K562 (cell line): Measurements from ENCODE around the gene RFNG. TPM values are rescaled to one million over a fixed set of nuclear protein-coding genes. Genes with fewer than 3 reads are reported as not detected.
A peak's percentile ranks its signal among the peaks of the same experiment; 100 is the strongest.

Experiments
- ATAC-seq: fragments of 200-7000 bp; cut with Tn5 transposase; 3 replicates; pipeline ENCODE4 v1.9.1; 2020; ENCODE audit warnings: moderate library complexity
- BruUV-seq: library from RNA; stranded (reverse); fragments of 400-500 nt; replicated peaks from 2 replicates; lab custom pipeline; 2021; lab: Mats Ljungman, UMichigan
- CTCF ChIA-PET: fragments of 300-600 bp; formaldehyde crosslinking; extraction: SDS; loops from one replicate; lab custom pipeline; 2021; ENCODE audit warnings: low intra/inter-chr PET ratio; lab: Yijun Ruan, JAX
- POLR2A ChIA-PET: fragments of 300-600, 350-650 bp; sonication (Branson Sonifier 250); formaldehyde crosslinking; extraction: SDS; loops from one replicate; lab custom pipeline; 2021; ENCODE audit warnings: antibody characterized with exemption, inconsistent platforms; lab: Yijun Ruan, JAX
- DNase-seq, 4 experiments: peaks; one replicate each; pipeline versions ENCODE4 v3.0.0 to v3.0.0-alpha.2; 2011 to 2018; ENCODE audit warnings: low spot score in 3 of 4, mixed read lengths in 3 of 4; ENCODE audit errors: extremely low read depth in 1 of 4
- FAIRE-seq: peaks from 2 replicates; lab custom pipeline; 2011; peaks lifted over from hg19 to GRCh38; lab: Jason Lieb, UNC
- H2AFZ ChIP-seq: 2 replicates; pipeline ENCODE4 v1.6.0; 2011; ENCODE audit warnings: low read depth, low read length, control low read depth, inconsistent platforms
- H3K27ac ChIP-seq: fragments of 200-600 bp; 3 replicates; pipeline ENCODE4 v1.8.0; 2011; ENCODE audit warnings: low read depth, mild to moderate bottlenecking, control low read depth, inconsistent platforms, low read length, moderate library complexity, mixed read lengths; ENCODE audit errors: extremely low read depth
- H3K27me3 ChIP-seq, 2 experiments: fragments of 300-600 bp in 1 of 2; 2 replicates in 1 of 2; 3 replicates in 1 of 2; pipeline versions ENCODE4 v1.6.0 to v1.8.0; 2011; ENCODE audit warnings: inconsistent platforms in 2 of 2, low read length in 2 of 2, mild to moderate bottlenecking in 1 of 2, mixed read lengths in 1 of 2, moderate library complexity in 1 of 2; ENCODE audit not compliant: control insufficient read depth in 2 of 2, insufficient read depth in 2 of 2
- H3K36me3 ChIP-seq: fragments of 300-600 bp; 3 replicates; pipeline ENCODE4 v1.8.0; 2011; ENCODE audit warnings: mild to moderate bottlenecking, low read length, inconsistent platforms; ENCODE audit not compliant: control insufficient read depth, insufficient read depth
- H3K4me1 ChIP-seq, 2 experiments: fragments of 200-600 bp in 1 of 2; replicated peaks in 1 of 2; 2 replicates in 1 of 2; 3 replicates in 1 of 2; pipeline versions ENCODE4 v1.5.1 to v1.8.0; 2011; ENCODE audit warnings: inconsistent platforms in 2 of 2, low read length in 2 of 2, mild to moderate bottlenecking in 1 of 2, mixed read lengths in 1 of 2, moderate library complexity in 1 of 2; ENCODE audit not compliant: control insufficient read depth in 2 of 2, insufficient read depth in 2 of 2
- H3K4me2 ChIP-seq: 2 replicates; pipeline ENCODE4 v1.6.1; 2011; ENCODE audit warnings: low read length, control low read depth, inconsistent platforms, mixed read lengths; ENCODE audit not compliant: insufficient read depth
- H3K4me3 ChIP-seq: fragments of 200-600 bp; sonication (generic), shearing (Covaris generic); 2 replicates; pipeline ENCODE4 v1.5.1; 2016; ENCODE audit warnings: control low read depth, inconsistent platforms
- H3K79me2 ChIP-seq: fragments of 200-600 bp; 3 replicates; pipeline ENCODE4 v1.8.0; 2011; ENCODE audit warnings: low read length, inconsistent platforms; ENCODE audit not compliant: control insufficient read depth, insufficient read depth
- H3K9ac ChIP-seq, 2 experiments: 2 replicates each; pipeline versions ENCODE4 v1.6.0 to v1.6.1; 2011; ENCODE audit warnings: low read depth in 2 of 2, low read length in 2 of 2, control low read depth in 1 of 2, inconsistent platforms in 1 of 2, mild to moderate bottlenecking in 1 of 2, mixed read lengths in 1 of 2; ENCODE audit not compliant: insufficient read depth in 1 of 2
- H3K9me1 ChIP-seq: one replicate; pipeline ENCODE4 v1.6.0; 2011; ENCODE audit warnings: inconsistent platforms, mild to moderate bottlenecking, low read length, moderate library complexity; ENCODE audit not compliant: control insufficient read depth, insufficient read depth
- H3K9me3 ChIP-seq: replicated peaks from 2 replicates; pipeline ENCODE4 v1.5.1; 2011; ENCODE audit warnings: low read depth, low read length, inconsistent platforms; ENCODE audit not compliant: control insufficient read depth, insufficient read depth
- H4K20me1 ChIP-seq: replicated peaks from 2 replicates; pipeline ENCODE4 v1.6.1; 2011; ENCODE audit warnings: low read length, inconsistent platforms, mixed read lengths; ENCODE audit not compliant: control insufficient read depth, insufficient read depth
- CBX2 ChIP-seq: fragments of 200-600 bp; sonication (generic); IDR thresholded peaks from one replicate; pipeline ENCODE4 v1.6.1; 2012; ENCODE audit warnings: mild to moderate bottlenecking, low read length, inconsistent platforms; ENCODE audit not compliant: insufficient read depth, poor library complexity, severe bottlenecking
- ELK1 ChIP-seq: sonication (generic); formaldehyde crosslinking; IDR thresholded peaks from 2 replicates; pipeline ENCODE4 v1.8.1; 2022; ENCODE audit warnings: missing genetic modification reagents
- HDAC8 ChIP-seq: fragments of 450-650 bp; IDR thresholded peaks from 2 replicates; pipeline ENCODE4 v1.6.1; 2016; ENCODE audit warnings: mild to moderate bottlenecking, missing genetic modification characterization, moderate library complexity, missing compliant biosample characterization
- JUN ChIP-seq, 2 experiments: sonication (generic) in 1 of 2; formaldehyde crosslinking in 1 of 2; IDR thresholded peaks; 2 replicates each; pipeline versions ENCODE4 v1.6.1 to v1.8.0; 2012 to 2022; ENCODE audit warnings: borderline replicate concordance in 2 of 2, mild to moderate bottlenecking in 2 of 2, improper control_type of control experiment in 1 of 2, low read depth in 1 of 2, low read length in 1 of 2, missing genetic modification reagents in 1 of 2
- NCOA1 ChIP-seq: fragments of 450-650 bp; IDR thresholded peaks from 2 replicates; pipeline ENCODE4 v1.6.1; 2016; ENCODE audit warnings: low read depth
- NFATC3 ChIP-seq: fragments of 450-650 bp; IDR thresholded peaks from 2 replicates; pipeline ENCODE4 v1.6.1; 2017; ENCODE audit warnings: mild to moderate bottlenecking
- SP2 ChIP-seq: IDR thresholded peaks from 2 replicates; pipeline ENCODE4 v1.6.1; 2011; ENCODE audit warnings: mild to moderate bottlenecking, low read depth, low read length, moderate library complexity; ENCODE audit not compliant: poor library complexity, severe bottlenecking; ENCODE audit errors: extremely low read depth
- SRF ChIP-seq, 2 experiments: fragments of 250-450, 450-650 bp in 1 of 2; sonication (Bioruptor Pico) in 1 of 2; sonication (generic) in 1 of 2; formaldehyde crosslinking; IDR thresholded peaks; 2 replicates each; pipeline versions ENCODE4 v1.5.0 to v1.5.1; 2020 to 2022; ENCODE audit warnings: mild to moderate bottlenecking in 1 of 2, missing genetic modification reagents in 1 of 2
- TRIM25 ChIP-seq: fragments of 450-650 bp; IDR thresholded peaks from 2 replicates; pipeline ENCODE4 v1.7.0; 2016; ENCODE audit warnings: borderline replicate concordance
- ZNF239 ChIP-seq: fragments of 250-450 bp; sonication (Bioruptor Pico); IDR thresholded peaks from 2 replicates; pipeline ENCODE4 v1.4.0; 2020; ENCODE audit warnings: mild to moderate bottlenecking
- WGBS: fragments of 100-300 bp; shearing (Covaris generic); methylation state at CpG from one replicate; pipeline ENCODE4 v1.1.6; 2016; ENCODE audit warnings: low coverage, mixed read lengths; ENCODE audit not compliant: insufficient coverage; ENCODE audit errors: missing lambda C conversion rate; 5-methylcytosine and 5-hydroxymethylcytosine counted together
- in situ Hi-C: fragments of 300-500 bp; cut with MboI; formaldehyde crosslinking; loops from 4 replicates; pipeline ENCODE4 v1.15.0; 2018; ENCODE audit warnings: inconsistent platforms, mixed read lengths
- intact Hi-C: fragments of 100-400 bp; cut with micrococcal nuclease; formaldehyde crosslinking; loops from 2 replicates; pipeline ENCODE4 v1.14.2; 2022
- polyA plus RNA-seq, 8 experiments: library from polyadenylated mRNA; depleted of rRNA in 4 of 8; stranded (reverse) in 5 of 8; unstranded in 3 of 8; fragments of >200 nt; fragmentation: Nextera tagmentation in 2 of 8; fragmentation: Illumina TruSeq in 1 of 8; extraction: Ambion mirVana in 2 of 8; extraction: Trizol in 1 of 8; gene quantifications; 2 replicates each; pipeline versions ENCODE4 v1.2.1 to v1.2.3, GENCODE V29; 2011 to 2014; ENCODE audit warnings: inconsistent platforms in 1 of 8, missing spikeins in 1 of 8
- total RNA-seq, 7 experiments: library from RNA; depleted of rRNA in 6 of 7; stranded (reverse); fragments of >200 nt in 6 of 7; fragmentation: Illumina TruSeq in 2 of 7; extraction: Trizol in 2 of 7; gene quantifications; 2 replicates each; pipeline versions ENCODE4 v1.2.1 to v1.2.3, GENCODE V29; 2011 to 2021; ENCODE audit warnings: low replicate concordance in 1 of 7

RFNG gene
- total and polyA plus RNA-seq, 9 of the 15 experiments (the other 6 are each of a cell fraction or from before 2014, with no cell fraction given), result 0.32 to 32.8 (median 9.5) TPM

GRCh38 chr17:82024859-82025258 is 26.8 kb downstream of the RFNG start:
- Histone ChIP-seq H3K27ac (no peak overlapping the region), H3K9me1 (no peaks in the 10 kb centered on the region)
- no peak for TF ChIP-seq NCOA1
- TF ChIP-seq ELK1, result no peak
- TF ChIP-seq TRIM25, result no peak
- TF ChIP-seq JUN (IDR thresholded peaks at IDR 0.05; ENCODE audit: borderline replicate concordance, low read depth, low read length), result no peak
- no peak for TF ChIP-seq JUN (CRISPR knock-in tag; IDR thresholded peaks at IDR 0.05; ENCODE audit: borderline replicate concordance)
- no peak for TF ChIP-seq CBX2
- no peak for TF ChIP-seq SP2
- TF ChIP-seq ZNF239 (CRISPR knock-in tag), result no peak
- TF ChIP-seq NFATC3, result no peak
- no peak for TF ChIP-seq HDAC8 (tag)
- no peak for TF ChIP-seq SRF (CRISPR knock-in tag; IDR thresholded peaks at IDR 0.05)
- TF ChIP-seq, all 486 proteins: peak for 0
- BruUV-seq, result no TSS peak
- Histone ChIP-seq H3K4me1 (peaks cover 14 to 88% of the 10 kb centered on the region in 2 experiments), H3K9ac (peak overlapping the region in 1 of 2 experiments; percentile 97; a peak in 2 of 4 replicates), H2AFZ (no peak overlapping the region), H3K27me3 (no peaks in the 10 kb centered on the region), H3K79me2 (peaks cover 36% of the 10 kb centered on the region), H3K9me3 (no peaks in the 10 kb centered on the region), H4K20me1 (peaks cover 17% of the 10 kb centered on the region), H3K36me3 (peaks cover 14% of the 10 kb centered on the region; the same call in 1 of the 3 replicates), H3K4me3 (no peak overlapping the region), H3K4me2 (no peak overlapping the region)
- FAIRE-seq, result no peak
- POLR2A ChIA-PET, result no interaction called here
- WGBS, result 98% methylated on average over 15 of the region's 17 CpGs
- intact Hi-C loops (loop anchor here (5.0 kb wide), 1 partner anchor 48 kb away; the partner anchor contains the start of gene ASPSCR1), in situ Hi-C loops (no loop called here)
- CTCF ChIA-PET, result no interaction called here
- ATAC-seq, result no peak
- no peak for DNase-seq
